MCF 10A (cell line): Measurements from ENCODE around the gene INTS1. TPM values are rescaled to one million over a fixed set of nuclear protein-coding genes. Genes with fewer than 3 reads are reported as not detected.
A peak's percentile ranks its signal among the peaks of the same experiment; 100 is the strongest.
"Not testable (repeated sequence)": the region's sequence is repeated elsewhere in the genome, so short reads cannot be mapped to it uniquely, and the experiment has no call there.

Experiments
- BruUV-seq: library from RNA; stranded (reverse); fragments of 400-500 nt; replicated peaks from 2 replicates; lab custom pipeline; 2021; lab: Mats Ljungman, UMichigan
- CTCF ChIA-PET: fragments of 300-600 bp; sonication (Branson Sonifier 250); formaldehyde crosslinking; extraction: SDS; loops from one replicate; lab custom pipeline; 2021; ENCODE audit warnings: antibody characterized with exemption, inconsistent platforms; lab: Yijun Ruan, JAX
- POLR2A ChIA-PET: fragments of 300-600, 350-650 bp; sonication (Branson Sonifier 250); formaldehyde crosslinking; extraction: SDS; loops from one replicate; lab custom pipeline; 2020; ENCODE audit warnings: antibody characterized with exemption, inconsistent platforms; lab: Yijun Ruan, JAX
- DNase-seq: peaks from one replicate; pipeline ENCODE4 v3.0.0-alpha.2; 2018; ENCODE audit not compliant: unreplicated experiment
- H3K27ac Mint-ChIP-seq: one replicate; pipeline ENCODE4 v1.8.0; 2022; ENCODE audit warnings: mild to moderate bottlenecking, low read depth, mixed read lengths; ENCODE audit not compliant: unreplicated experiment
- H3K27me3 Mint-ChIP-seq: one replicate; pipeline ENCODE4 v1.8.0; 2022; ENCODE audit warnings: mixed read lengths; ENCODE audit not compliant: insufficient read depth, unreplicated experiment
- H3K36me3 Mint-ChIP-seq: one replicate; pipeline ENCODE4 v1.8.0; 2022; ENCODE audit warnings: mild to moderate bottlenecking, moderate library complexity, mixed read lengths; ENCODE audit not compliant: insufficient read depth, unreplicated experiment
- H3K4me1 Mint-ChIP-seq: one replicate; pipeline ENCODE4 v1.8.0; 2022; ENCODE audit warnings: mixed read lengths; ENCODE audit not compliant: insufficient read depth, unreplicated experiment
- H3K4me3 Mint-ChIP-seq: one replicate; pipeline ENCODE4 v1.8.0; 2022; ENCODE audit warnings: mild to moderate bottlenecking, moderate library complexity, mixed read lengths; ENCODE audit not compliant: unreplicated experiment
- H3K9me3 Mint-ChIP-seq: one replicate; pipeline ENCODE4 v1.8.0; 2022; ENCODE audit warnings: mixed read lengths; ENCODE audit not compliant: unreplicated experiment
- CTCF ChIP-seq: fragments of 200-600 bp; IDR thresholded peaks from one replicate; pipeline ENCODE4 v1.8.0; 2022; ENCODE audit warnings: antibody characterized with exemption, mild to moderate bottlenecking; ENCODE audit not compliant: unreplicated experiment
- intact Hi-C: fragments of 100-400 bp; cut with micrococcal nuclease; formaldehyde crosslinking; loops from 2 replicates; pipeline ENCODE4 v1.14.1; 2022
- total RNA-seq: library from RNA; stranded (reverse); gene quantifications from 2 replicates; pipeline ENCODE4 v1.2.3, GENCODE V29; 2022

The INTS1 gene
- total RNA-seq, 1 experiment from 2014 or later = 86.3 TPM

- POLR2A ChIA-PET = no interaction called here
These were observed 19.0 kb upstream of the INTS1 start for GRCh38 chr7:1523208-1523607.

GRCh38 chr7:1521456-1521855 is 17.3 kb upstream of the INTS1 start:
- BruUV-seq = no TSS peak
- H3K4me1 Mint-ChIP-seq = peaks cover 5% of the 10 kb centered on the region
- no peak for TF ChIP-seq CTCF
- no peaks in the 10 kb centered on the region for H3K9me3 Mint-ChIP-seq
- H3K36me3 Mint-ChIP-seq = no peaks in the 10 kb centered on the region
- CTCF ChIA-PET = interaction anchor here (0.6 kb wide), 1 partner anchor 12 kb away, joined by 3 read pairs; no protein-coding TSS in a partner anchor
- intact Hi-C loops = no loop called here
- DNase-seq = no peak
- no peak overlapping the region for H3K27ac Mint-ChIP-seq
- no peaks in the 10 kb centered on the region for H3K27me3 Mint-ChIP-seq
- H3K4me3 Mint-ChIP-seq = no peak overlapping the region
- POLR2A ChIA-PET = interaction anchor here (1.0 kb wide), 1 partner anchor 10 kb away, joined by 3 read pairs; no protein-coding TSS in a partner anchor

More at GRCh38 chr7:1523208-1523607, 19.0 kb upstream of the INTS1 start:
- no peak for TF ChIP-seq CTCF
- BruUV-seq = no TSS peak
- H3K27me3 Mint-ChIP-seq = no peaks in the 10 kb centered on the region
- no peak for DNase-seq
- H3K9me3 Mint-ChIP-seq = no peaks in the 10 kb centered on the region
- no peaks in the 10 kb centered on the region for H3K36me3 Mint-ChIP-seq
- H3K27ac Mint-ChIP-seq = no peak overlapping the region
- peaks cover 9% of the 10 kb centered on the region for H3K4me1 Mint-ChIP-seq
- CTCF ChIA-PET = no interaction called here
- H3K4me3 Mint-ChIP-seq = no peak overlapping the region
- intact Hi-C loops = no loop called here

GRCh38 chr7:1520539-1521234 is 16.5 kb upstream of the INTS1 start:
- intact Hi-C loops = no loop called here
- H3K4me3 Mint-ChIP-seq = no peak overlapping the region
- peak; percentile 94 for DNase-seq
- no peaks in the 10 kb centered on the region for H3K36me3 Mint-ChIP-seq
- ChIA-PET CTCF (no interaction called here), POLR2A (interaction anchor here (1.2 kb wide), 1 partner anchor 14 kb away, joined by 4 read pairs; no protein-coding TSS in a partner anchor)
- no peak overlapping the region for H3K27ac Mint-ChIP-seq
- no peak for TF ChIP-seq CTCF
- BruUV-seq = no TSS peak
- no peaks in the 10 kb centered on the region for H3K9me3 Mint-ChIP-seq
- H3K27me3 Mint-ChIP-seq = no peaks in the 10 kb centered on the region
- no peaks in the 10 kb centered on the region for H3K4me1 Mint-ChIP-seq

- H3K27me3 Mint-ChIP-seq, H3K4me3 Mint-ChIP-seq, H3K4me1 Mint-ChIP-seq, H3K9me3 Mint-ChIP-seq, BruUV-seq, H3K27ac Mint-ChIP-seq, H3K36me3 Mint-ChIP-seq, intact Hi-C loops, DNase-seq: not testable (repeated sequence)
- ChIA-PET CTCF (interaction anchor here (0.6 kb wide), 2 partner anchors 14 to 44 kb away, joined by 3 to 4 read pairs; no protein-coding TSS in a partner anchor), POLR2A (interaction anchor here (1.2 kb wide), 1 partner anchor 13 kb away, joined by 4 read pairs; no protein-coding TSS in a partner anchor)
These were observed 15.2 kb upstream of the INTS1 start for GRCh38 chr7:1519322-1519922.
